Measurements from ENCODE around the gene PPP1R3G. TPM values are rescaled to one million over a fixed set of nuclear protein-coding genes. Genes with fewer than 3 reads are reported as not detected.

PPP1R3G gene
- total and polyA plus RNA-seq, 2 of the 13 experiments (the other 11 are each of a cell fraction or from before 2014, with no cell fraction given) = 1.2 to 1.3 TPM

DNA sequence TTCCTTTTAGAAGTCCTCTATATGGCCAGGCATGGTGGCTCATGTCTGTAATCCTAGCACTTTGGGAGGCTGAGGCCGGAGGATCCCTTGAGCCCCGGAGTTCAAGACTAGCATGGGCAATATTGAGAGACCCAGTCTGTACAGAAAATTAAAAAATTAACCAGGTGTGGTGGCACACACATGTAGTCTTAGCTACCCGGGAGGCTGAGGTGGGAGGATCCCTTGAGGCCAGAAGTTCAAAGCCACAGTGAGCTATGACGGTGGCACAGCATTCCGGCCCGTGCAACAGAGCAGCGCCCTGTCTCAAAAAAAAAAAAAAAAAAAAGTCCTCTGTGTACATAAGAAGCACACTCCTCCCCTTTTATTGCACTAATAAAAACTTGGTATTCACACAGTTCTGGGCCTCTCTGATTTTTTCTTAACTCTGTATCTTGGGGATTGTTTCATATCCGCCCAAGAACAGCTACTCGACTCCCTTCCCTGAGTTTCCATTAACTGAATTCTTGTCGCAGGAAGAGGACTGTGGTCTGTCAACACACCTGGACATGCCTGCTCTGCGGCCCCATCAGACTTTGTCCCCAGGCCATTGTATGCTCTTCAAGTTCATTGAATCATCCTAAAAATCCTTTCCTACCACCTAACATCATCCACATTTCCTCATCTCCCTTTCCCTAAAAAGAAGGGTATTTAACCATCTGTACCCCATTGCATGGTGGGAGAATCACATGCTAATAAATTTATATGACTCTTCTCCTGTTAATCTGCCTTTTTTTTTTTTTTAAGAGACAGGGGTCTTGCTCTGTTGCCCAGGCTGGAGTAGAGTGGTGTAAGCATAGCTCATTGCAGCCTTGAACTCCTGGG is 25.9 kb upstream of the PPP1R3G start (continued):
- TF ChIP-seq, protein P1, sequence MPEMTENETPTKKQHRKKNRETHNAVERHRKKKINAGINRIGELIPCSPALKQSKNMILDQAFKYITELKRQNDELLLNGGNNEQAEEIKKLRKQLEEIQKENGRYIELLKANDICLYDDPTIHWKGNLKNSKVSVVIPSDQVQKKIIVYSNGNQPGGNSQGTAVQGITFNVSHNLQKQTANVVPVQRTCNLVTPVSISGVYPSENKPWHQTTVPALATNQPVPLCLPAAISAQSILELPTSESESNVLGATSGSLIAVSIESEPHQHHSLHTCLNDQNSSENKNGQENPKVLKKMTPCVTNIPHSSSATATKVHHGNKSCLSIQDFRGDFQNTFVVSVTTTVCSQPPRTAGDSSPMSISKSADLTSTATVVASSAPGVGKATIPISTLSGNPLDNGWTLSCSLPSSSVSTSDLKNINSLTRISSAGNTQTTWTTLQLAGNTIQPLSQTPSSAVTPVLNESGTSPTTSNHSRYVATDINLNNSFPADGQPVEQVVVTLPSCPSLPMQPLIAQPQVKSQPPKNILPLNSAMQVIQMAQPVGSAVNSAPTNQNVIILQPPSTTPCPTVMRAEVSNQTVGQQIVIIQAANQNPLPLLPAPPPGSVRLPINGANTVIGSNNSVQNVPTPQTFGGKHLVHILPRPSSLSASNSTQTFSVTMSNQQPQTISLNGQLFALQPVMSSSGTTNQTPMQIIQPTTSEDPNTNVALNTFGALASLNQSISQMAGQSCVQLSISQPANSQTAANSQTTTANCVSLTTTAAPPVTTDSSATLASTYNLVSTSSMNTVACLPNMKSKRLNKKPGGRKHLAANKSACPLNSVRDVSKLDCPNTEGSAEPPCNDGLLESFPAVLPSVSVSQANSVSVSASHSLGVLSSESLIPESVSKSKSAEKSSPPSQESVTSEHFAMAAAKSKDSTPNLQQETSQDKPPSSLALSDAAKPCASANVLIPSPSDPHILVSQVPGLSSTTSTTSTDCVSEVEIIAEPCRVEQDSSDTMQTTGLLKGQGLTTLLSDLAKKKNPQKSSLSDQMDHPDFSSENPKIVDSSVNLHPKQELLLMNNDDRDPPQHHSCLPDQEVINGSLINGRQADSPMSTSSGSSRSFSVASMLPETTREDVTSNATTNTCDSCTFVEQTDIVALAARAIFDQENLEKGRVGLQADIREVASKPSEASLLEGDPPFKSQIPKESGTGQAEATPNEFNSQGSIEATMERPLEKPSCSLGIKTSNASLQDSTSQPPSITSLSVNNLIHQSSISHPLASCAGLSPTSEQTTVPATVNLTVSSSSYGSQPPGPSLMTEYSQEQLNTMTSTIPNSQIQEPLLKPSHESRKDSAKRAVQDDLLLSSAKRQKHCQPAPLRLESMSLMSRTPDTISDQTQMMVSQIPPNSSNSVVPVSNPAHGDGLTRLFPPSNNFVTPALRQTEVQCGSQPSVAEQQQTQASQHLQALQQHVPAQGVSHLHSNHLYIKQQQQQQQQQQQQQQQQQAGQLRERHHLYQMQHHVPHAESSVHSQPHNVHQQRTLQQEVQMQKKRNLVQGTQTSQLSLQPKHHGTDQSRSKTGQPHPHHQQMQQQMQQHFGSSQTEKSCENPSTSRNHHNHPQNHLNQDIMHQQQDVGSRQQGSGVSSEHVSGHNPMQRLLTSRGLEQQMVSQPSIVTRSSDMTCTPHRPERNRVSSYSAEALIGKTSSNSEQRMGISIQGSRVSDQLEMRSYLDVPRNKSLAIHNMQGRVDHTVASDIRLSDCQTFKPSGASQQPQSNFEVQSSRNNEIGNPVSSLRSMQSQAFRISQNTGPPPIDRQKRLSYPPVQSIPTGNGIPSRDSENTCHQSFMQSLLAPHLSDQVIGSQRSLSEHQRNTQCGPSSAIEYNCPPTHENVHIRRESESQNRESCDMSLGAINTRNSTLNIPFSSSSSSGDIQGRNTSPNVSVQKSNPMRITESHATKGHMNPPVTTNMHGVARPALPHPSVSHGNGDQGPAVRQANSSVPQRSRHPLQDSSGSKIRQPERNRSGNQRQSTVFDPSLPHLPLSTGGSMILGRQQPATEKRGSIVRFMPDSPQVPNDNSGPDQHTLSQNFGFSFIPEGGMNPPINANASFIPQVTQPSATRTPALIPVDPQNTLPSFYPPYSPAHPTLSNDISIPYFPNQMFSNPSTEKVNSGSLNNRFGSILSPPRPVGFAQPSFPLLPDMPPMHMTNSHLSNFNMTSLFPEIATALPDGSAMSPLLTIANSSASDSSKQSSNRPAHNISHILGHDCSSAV (CRISPR knock-in tag; IDR thresholded peaks at IDR 0.05; ENCODE audit: borderline replicate concordance) = no peak
- TF ChIP-seq, protein P2, sequence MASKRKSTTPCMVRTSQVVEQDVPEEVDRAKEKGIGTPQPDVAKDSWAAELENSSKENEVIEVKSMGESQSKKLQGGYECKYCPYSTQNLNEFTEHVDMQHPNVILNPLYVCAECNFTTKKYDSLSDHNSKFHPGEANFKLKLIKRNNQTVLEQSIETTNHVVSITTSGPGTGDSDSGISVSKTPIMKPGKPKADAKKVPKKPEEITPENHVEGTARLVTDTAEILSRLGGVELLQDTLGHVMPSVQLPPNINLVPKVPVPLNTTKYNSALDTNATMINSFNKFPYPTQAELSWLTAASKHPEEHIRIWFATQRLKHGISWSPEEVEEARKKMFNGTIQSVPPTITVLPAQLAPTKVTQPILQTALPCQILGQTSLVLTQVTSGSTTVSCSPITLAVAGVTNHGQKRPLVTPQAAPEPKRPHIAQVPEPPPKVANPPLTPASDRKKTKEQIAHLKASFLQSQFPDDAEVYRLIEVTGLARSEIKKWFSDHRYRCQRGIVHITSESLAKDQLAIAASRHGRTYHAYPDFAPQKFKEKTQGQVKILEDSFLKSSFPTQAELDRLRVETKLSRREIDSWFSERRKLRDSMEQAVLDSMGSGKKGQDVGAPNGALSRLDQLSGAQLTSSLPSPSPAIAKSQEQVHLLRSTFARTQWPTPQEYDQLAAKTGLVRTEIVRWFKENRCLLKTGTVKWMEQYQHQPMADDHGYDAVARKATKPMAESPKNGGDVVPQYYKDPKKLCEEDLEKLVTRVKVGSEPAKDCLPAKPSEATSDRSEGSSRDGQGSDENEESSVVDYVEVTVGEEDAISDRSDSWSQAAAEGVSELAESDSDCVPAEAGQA (IDR thresholded peaks at IDR 0.05; ENCODE audit: low read depth) = peak; percentile 66; the same call in 1 of the 2 replicates
- TF ChIP-seq, protein P2 (CRISPR knock-in tag; IDR thresholded peaks at IDR 0.05; ENCODE audit: borderline replicate concordance) = no peak
- peak; percentile 43 for TF ChIP-seq ZFY (CRISPR knock-in tag; IDR thresholded peaks at IDR 0.05)
- TF ChIP-seq POLR2AphosphoS2 (IDR thresholded peaks at IDR 0.05; ENCODE audit: low read depth, low read length) = no peak
- no peak for TF ChIP-seq MTA3 (CRISPR knock-in tag; IDR thresholded peaks at IDR 0.05)
- TF ChIP-seq, protein P3, sequence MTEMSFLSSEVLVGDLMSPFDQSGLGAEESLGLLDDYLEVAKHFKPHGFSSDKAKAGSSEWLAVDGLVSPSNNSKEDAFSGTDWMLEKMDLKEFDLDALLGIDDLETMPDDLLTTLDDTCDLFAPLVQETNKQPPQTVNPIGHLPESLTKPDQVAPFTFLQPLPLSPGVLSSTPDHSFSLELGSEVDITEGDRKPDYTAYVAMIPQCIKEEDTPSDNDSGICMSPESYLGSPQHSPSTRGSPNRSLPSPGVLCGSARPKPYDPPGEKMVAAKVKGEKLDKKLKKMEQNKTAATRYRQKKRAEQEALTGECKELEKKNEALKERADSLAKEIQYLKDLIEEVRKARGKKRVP (CRISPR knock-in tag; IDR thresholded peaks at IDR 0.05) = peak in 1 of 2 experiments; percentile 85; a peak in 2 of 4 replicates
- no peak for TF ChIP-seq ZNF451 (CRISPR knock-in tag; IDR thresholded peaks at IDR 0.05)
- no peak for TF ChIP-seq ZNF549 (CRISPR knock-in tag; IDR thresholded peaks at IDR 0.05)
